ENCODE measurements around the gene TMEM131.

Gene TMEM131

GRCh38 chr2:97752342-97753334, 243.1 kb downstream of the TMEM131 start:
- Histone ChIP-seq H2AFZ (ENCODE audit: low read depth, low read length) (no peak overlapping the region), H3K4me3 (ENCODE audit: low read depth in 1 of 2, low read length in 2 of 2) (no peak overlapping the region), H3K9ac (ENCODE audit: low read depth, low read length) (no peak overlapping the region), H3K27ac (ENCODE audit: low read length) (no peak overlapping the region), H3K4me2 (ENCODE audit: insufficient read depth, low read length) (no peak overlapping the region), H3K4me1 (ENCODE audit: insufficient read depth, low read length) (no peaks in the 10 kb centered on the region), H4K20me1 (ENCODE audit: insufficient read depth, low read length) (no peaks in the 10 kb centered on the region), H3K79me2 (ENCODE audit: insufficient read depth, low read length) (no peaks in the 10 kb centered on the region), H3K9me3 (ENCODE audit: insufficient read depth, low read length, severe bottlenecking) (no peaks in the 10 kb centered on the region), H3K27me3 (ENCODE audit: insufficient read depth, low read length, poor library complexity) (no peaks in the 10 kb centered on the region), H3K36me3 (ENCODE audit: insufficient read depth, low read length) (peaks cover 25% of the 10 kb centered on the region)
- no peak for TF ChIP-seq EZH2 (IDR thresholded peaks at IDR 0.05; ENCODE audit: borderline replicate concordance, low read depth, low read length, severe bottlenecking)
- TF ChIP-seq, protein P1, sequence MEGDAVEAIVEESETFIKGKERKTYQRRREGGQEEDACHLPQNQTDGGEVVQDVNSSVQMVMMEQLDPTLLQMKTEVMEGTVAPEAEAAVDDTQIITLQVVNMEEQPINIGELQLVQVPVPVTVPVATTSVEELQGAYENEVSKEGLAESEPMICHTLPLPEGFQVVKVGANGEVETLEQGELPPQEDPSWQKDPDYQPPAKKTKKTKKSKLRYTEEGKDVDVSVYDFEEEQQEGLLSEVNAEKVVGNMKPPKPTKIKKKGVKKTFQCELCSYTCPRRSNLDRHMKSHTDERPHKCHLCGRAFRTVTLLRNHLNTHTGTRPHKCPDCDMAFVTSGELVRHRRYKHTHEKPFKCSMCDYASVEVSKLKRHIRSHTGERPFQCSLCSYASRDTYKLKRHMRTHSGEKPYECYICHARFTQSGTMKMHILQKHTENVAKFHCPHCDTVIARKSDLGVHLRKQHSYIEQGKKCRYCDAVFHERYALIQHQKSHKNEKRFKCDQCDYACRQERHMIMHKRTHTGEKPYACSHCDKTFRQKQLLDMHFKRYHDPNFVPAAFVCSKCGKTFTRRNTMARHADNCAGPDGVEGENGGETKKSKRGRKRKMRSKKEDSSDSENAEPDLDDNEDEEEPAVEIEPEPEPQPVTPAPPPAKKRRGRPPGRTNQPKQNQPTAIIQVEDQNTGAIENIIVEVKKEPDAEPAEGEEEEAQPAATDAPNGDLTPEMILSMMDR (IDR thresholded peaks at IDR 0.05; ENCODE audit: borderline replicate concordance, extremely low read depth, low read length, poor library complexity, severe bottlenecking), result no peak
- DNase-seq (no peak), ATAC-seq (ENCODE audit: insufficient read depth, low read depth) (no peak)

DNA sequence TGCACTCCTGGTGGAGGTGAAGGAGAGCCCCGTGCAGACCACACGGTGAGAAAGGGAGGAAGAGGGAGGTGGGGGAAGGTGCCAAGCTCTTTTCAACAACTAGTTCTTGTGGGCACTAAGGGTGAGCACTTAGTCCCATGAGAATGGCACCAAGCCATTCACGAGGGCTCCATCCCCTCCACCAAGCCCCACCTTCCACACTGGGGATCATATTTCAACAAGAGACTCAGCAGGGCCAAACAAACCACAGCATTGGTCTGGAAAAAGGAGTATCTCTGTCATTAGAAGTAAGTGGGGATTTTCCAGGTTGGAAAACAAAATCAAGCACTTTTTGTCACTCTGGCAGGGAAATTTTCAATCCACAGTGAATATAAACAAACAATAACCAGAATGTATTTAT, 244.0 kb downstream of the TMEM131 start:
- Histone ChIP-seq H3K9ac (ENCODE audit: low read depth, low read length) (no peak overlapping the region), H3K9me3 (ENCODE audit: insufficient read depth, low read length, severe bottlenecking) (no peaks in the 10 kb centered on the region), H3K27ac (ENCODE audit: low read length) (no peak overlapping the region), H3K27me3 (ENCODE audit: insufficient read depth, low read length, poor library complexity) (no peaks in the 10 kb centered on the region), H3K79me2 (ENCODE audit: insufficient read depth, low read length) (no peaks in the 10 kb centered on the region), H3K4me1 (ENCODE audit: insufficient read depth, low read length) (no peaks in the 10 kb centered on the region), H2AFZ (ENCODE audit: low read depth, low read length) (no peak overlapping the region), H3K36me3 (ENCODE audit: insufficient read depth, low read length) (peaks cover 17% of the 10 kb centered on the region), H4K20me1 (ENCODE audit: insufficient read depth, low read length) (no peaks in the 10 kb centered on the region), H3K4me2 (ENCODE audit: insufficient read depth, low read length) (no peak overlapping the region), H3K4me3 (ENCODE audit: low read depth in 1 of 2, low read length in 2 of 2) (no peak overlapping the region)
- no peak for DNase-seq
- ATAC-seq (ENCODE audit: insufficient read depth, low read depth), result no peak
- TF ChIP-seq EZH2 (IDR thresholded peaks at IDR 0.05; ENCODE audit: borderline replicate concordance, low read depth, low read length, severe bottlenecking), result no peak
- TF ChIP-seq, protein P1 (IDR thresholded peaks at IDR 0.05; ENCODE audit: borderline replicate concordance, extremely low read depth, low read length, poor library complexity, severe bottlenecking), result no peak

DNA sequence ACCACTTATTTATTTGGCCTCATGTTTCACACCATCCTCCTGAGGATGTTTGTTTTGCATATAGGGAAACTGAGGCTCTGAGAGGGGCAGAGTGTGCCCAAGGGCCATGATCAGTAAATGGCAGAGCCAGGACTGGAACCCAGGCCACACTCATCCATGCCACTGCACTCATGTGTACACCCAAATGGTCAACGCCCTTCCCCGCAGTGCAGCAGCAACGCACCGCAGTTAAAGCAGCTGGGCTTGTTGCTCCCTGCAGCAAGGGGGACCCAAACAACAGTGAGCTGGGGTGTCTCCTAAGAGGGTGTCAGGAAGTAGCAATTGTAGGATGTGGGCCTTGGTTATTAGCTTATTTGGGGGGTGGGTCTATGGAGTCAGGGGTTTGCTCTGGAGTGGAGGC, 245.7 kb downstream of the TMEM131 start:
- H3K36me3 ChIP-seq (ENCODE audit: insufficient read depth, low read length), result peaks cover 4% of the 10 kb centered on the region; the same call in 1 of the 2 replicates
- H3K9me3 ChIP-seq (ENCODE audit: insufficient read depth, low read length, severe bottlenecking), result no peaks in the 10 kb centered on the region
- H3K79me2 ChIP-seq (ENCODE audit: insufficient read depth, low read length), result no peaks in the 10 kb centered on the region
- H4K20me1 ChIP-seq (ENCODE audit: insufficient read depth, low read length), result no peaks in the 10 kb centered on the region
- no peak overlapping the region for H3K27ac ChIP-seq (ENCODE audit: low read length)
- no peak overlapping the region for H2AFZ ChIP-seq (ENCODE audit: low read depth, low read length)
- no peak for ATAC-seq (ENCODE audit: insufficient read depth, low read depth)
- TF ChIP-seq, protein P1 (IDR thresholded peaks at IDR 0.05; ENCODE audit: borderline replicate concordance, extremely low read depth, low read length, poor library complexity, severe bottlenecking), result peak; percentile 4
- TF ChIP-seq EZH2 (IDR thresholded peaks at IDR 0.05; ENCODE audit: borderline replicate concordance, low read depth, low read length, severe bottlenecking), result no peak
- H3K4me2 ChIP-seq (ENCODE audit: insufficient read depth, low read length), result no peak overlapping the region
- H3K27me3 ChIP-seq (ENCODE audit: insufficient read depth, low read length, poor library complexity), result no peaks in the 10 kb centered on the region
- H3K9ac ChIP-seq (ENCODE audit: low read depth, low read length), result no peak overlapping the region
- H3K4me3 ChIP-seq (ENCODE audit: low read depth in 1 of 2, low read length in 2 of 2), result no peak overlapping the region
- no peaks in the 10 kb centered on the region for H3K4me1 ChIP-seq (ENCODE audit: insufficient read depth, low read length)
- no peak for DNase-seq

All from DND-41 (cell line).